ENCODE results near the gene CCNT1. TPM values are rescaled to one million over a fixed set of nuclear protein-coding genes. Genes with fewer than 3 reads are reported as not detected.

The CCNT1 gene
- total and polyA plus RNA-seq, 2 experiments from 2014 or later = 12.8 to 33.6 TPM

DNA sequence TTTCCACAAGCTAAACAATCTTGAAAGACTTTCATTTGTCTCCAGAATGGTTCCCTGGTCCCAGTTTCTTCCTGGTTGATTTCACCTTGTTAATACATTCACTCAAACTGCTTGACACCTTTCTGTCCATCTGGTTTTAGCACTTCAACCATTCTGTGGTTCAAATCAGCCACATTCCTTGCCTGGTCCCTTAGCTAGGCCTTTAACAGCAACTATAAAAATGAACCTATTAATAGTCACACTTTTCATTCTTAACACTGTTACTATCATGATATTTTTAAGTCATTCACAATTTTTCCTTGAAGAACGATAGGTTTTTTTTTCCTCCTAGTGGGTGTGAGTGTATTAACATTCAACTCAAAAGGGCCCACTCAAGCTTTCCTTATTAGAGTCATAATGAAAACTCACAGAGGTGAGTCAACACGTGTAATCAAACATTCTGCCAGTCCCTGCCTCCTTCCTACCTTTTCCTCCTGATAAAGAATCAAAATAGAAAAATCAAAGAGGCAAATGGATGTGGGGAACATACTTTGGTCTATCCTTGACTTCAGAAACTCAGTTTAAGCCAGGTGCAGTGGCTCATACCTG is 34.4 kb upstream of the CCNT1 start:
- Histone ChIP-seq H3F3A (replicated peaks; ENCODE audit: low read depth) (no peaks in the 10 kb centered on the region), H3K27me3 (ENCODE audit: insufficient read depth) (no peaks in the 10 kb centered on the region), H3K36me3 (ENCODE audit: insufficient read depth) (no peaks in the 10 kb centered on the region), H3K4me1 (ENCODE audit: insufficient read depth) (no peaks in the 10 kb centered on the region), H3K4me2 (no peak overlapping the region), H4K20me1 (replicated peaks; ENCODE audit: insufficient read depth) (no peaks in the 10 kb centered on the region), H3K27ac (ENCODE audit: low read depth) (no peak overlapping the region), H3K9me2 (ENCODE audit: insufficient read depth) (no peaks in the 10 kb centered on the region), H3K79me2 (replicated peaks; ENCODE audit: insufficient read depth) (no peaks in the 10 kb centered on the region), H2AFZ (no peak overlapping the region), H3K4me3 (no peak overlapping the region)
- Mint-ChIP-seq H3K36me3 (ENCODE audit: low read depth) (no peaks in the 10 kb centered on the region), H3K27me3 (ENCODE audit: insufficient read depth, low read depth, poor library complexity) (peaks cover 2% of the 10 kb centered on the region), H3K4me3 (no peak overlapping the region; the same call in 2 of the 3 replicates), H3K27ac (no peak overlapping the region), H3K4me1 (no peaks in the 10 kb centered on the region), H3K9me3 (no peaks in the 10 kb centered on the region)
- ATAC-seq (no peak), DNase-seq (ENCODE audit: low spot score) (no peak)
- no peak for TF ChIP-seq ZNF331 (CRISPR knock-in tag; IDR thresholded peaks at IDR 0.05; ENCODE audit: low read depth)
- no peak for TF ChIP-seq ZNF462 (CRISPR knock-in tag; IDR thresholded peaks at IDR 0.05)
- no peak for TF ChIP-seq ZNF114 (CRISPR knock-in tag; IDR thresholded peaks at IDR 0.05)

GRCh38 chr12:48750215-48750614 is 33.7 kb upstream of the CCNT1 start:
- Mint-ChIP-seq H3K27ac (no peak overlapping the region), H3K36me3 (ENCODE audit: low read depth) (no peaks in the 10 kb centered on the region), H3K9me3 (no peaks in the 10 kb centered on the region), H3K4me1 (no peaks in the 10 kb centered on the region), H3K4me3 (no peak overlapping the region), H3K27me3 (ENCODE audit: insufficient read depth, low read depth, poor library complexity) (peaks cover 2% of the 10 kb centered on the region)
- Histone ChIP-seq H3K79me2 (replicated peaks; ENCODE audit: insufficient read depth) (no peaks in the 10 kb centered on the region), H3K27me3 (ENCODE audit: insufficient read depth) (no peaks in the 10 kb centered on the region), H3K9me2 (ENCODE audit: insufficient read depth) (no peaks in the 10 kb centered on the region), H3K4me1 (ENCODE audit: insufficient read depth) (no peaks in the 10 kb centered on the region), H4K20me1 (replicated peaks; ENCODE audit: insufficient read depth) (no peaks in the 10 kb centered on the region), H3K27ac (ENCODE audit: low read depth) (no peak overlapping the region), H3K36me3 (ENCODE audit: insufficient read depth) (no peaks in the 10 kb centered on the region), H3F3A (replicated peaks; ENCODE audit: low read depth) (no peaks in the 10 kb centered on the region), H2AFZ (no peak overlapping the region), H3K4me3 (no peak overlapping the region), H3K4me2 (no peak overlapping the region)
- ATAC-seq (no peak), DNase-seq (ENCODE audit: low spot score) (no peak)
- TF ChIP-seq, protein P1, sequence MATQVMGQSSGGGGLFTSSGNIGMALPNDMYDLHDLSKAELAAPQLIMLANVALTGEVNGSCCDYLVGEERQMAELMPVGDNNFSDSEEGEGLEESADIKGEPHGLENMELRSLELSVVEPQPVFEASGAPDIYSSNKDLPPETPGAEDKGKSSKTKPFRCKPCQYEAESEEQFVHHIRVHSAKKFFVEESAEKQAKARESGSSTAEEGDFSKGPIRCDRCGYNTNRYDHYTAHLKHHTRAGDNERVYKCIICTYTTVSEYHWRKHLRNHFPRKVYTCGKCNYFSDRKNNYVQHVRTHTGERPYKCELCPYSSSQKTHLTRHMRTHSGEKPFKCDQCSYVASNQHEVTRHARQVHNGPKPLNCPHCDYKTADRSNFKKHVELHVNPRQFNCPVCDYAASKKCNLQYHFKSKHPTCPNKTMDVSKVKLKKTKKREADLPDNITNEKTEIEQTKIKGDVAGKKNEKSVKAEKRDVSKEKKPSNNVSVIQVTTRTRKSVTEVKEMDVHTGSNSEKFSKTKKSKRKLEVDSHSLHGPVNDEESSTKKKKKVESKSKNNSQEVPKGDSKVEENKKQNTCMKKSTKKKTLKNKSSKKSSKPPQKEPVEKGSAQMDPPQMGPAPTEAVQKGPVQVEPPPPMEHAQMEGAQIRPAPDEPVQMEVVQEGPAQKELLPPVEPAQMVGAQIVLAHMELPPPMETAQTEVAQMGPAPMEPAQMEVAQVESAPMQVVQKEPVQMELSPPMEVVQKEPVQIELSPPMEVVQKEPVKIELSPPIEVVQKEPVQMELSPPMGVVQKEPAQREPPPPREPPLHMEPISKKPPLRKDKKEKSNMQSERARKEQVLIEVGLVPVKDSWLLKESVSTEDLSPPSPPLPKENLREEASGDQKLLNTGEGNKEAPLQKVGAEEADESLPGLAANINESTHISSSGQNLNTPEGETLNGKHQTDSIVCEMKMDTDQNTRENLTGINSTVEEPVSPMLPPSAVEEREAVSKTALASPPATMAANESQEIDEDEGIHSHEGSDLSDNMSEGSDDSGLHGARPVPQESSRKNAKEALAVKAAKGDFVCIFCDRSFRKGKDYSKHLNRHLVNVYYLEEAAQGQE (IDR thresholded peaks at IDR 0.05; ENCODE audit: unreplicated experiment) = no peak
- TF ChIP-seq JUNB (IDR thresholded peaks at IDR 0.05; ENCODE audit: unreplicated experiment) (no peak), STAT1 (IDR thresholded peaks at IDR 0.05; ENCODE audit: unreplicated experiment) (no peak)

Data from GM23338 (cell line).